HEK293 (cell line): ENCODE results near the gene MGST2.

Experiments used
- CTCF ChIA-PET: fragments of 350-600 bp; formaldehyde crosslinking; extraction: SDS; loops from one replicate; lab custom pipeline; 2021; ENCODE audit warnings: antibody characterized with exemption; lab: Yijun Ruan, JAX
- POLR2A ChIA-PET: fragments of 300-600 bp; formaldehyde crosslinking; extraction: SDS; loops from one replicate; lab custom pipeline; 2020; ENCODE audit warnings: antibody characterized with exemption, inconsistent platforms; lab: Yijun Ruan, JAX
- H3K27ac ChIP-seq: fragments of 200-500 bp; sonication (Bioruptor generic); 2 replicates; pipeline ENCODE4 v1.5.1; 2014; ENCODE audit warnings: low read depth, low read length, control low read depth, inconsistent platforms; ENCODE audit errors: extremely low read depth
- H3K36me3 ChIP-seq, 2 experiments: fragments of 200-500 bp in 1 of 2; sonication (Bioruptor generic) in 1 of 2; 1 replicate in 1 of 2; 2 replicates in 1 of 2; pipeline ENCODE4 v1.5.1; 2014 to 2017; ENCODE audit warnings: inconsistent platforms in 2 of 2, low read length in 2 of 2; ENCODE audit not compliant: control insufficient read depth in 2 of 2, insufficient read depth in 1 of 2
- H3K4me1 ChIP-seq: fragments of 200-500 bp; sonication (Bioruptor generic); 2 replicates; pipeline ENCODE4 v1.5.1; 2014; ENCODE audit warnings: mild to moderate bottlenecking, low read length, inconsistent platforms; ENCODE audit not compliant: control insufficient read depth, insufficient read depth
- H3K4me3 ChIP-seq: 2 replicates; pipeline ENCODE4 v1.5.1; 2011; ENCODE audit warnings: low read depth, mild to moderate bottlenecking, control low read depth, low read length, moderate library complexity
- H3K9me3 ChIP-seq: fragments of 200-500 bp; sonication (Bioruptor generic); 2 replicates; pipeline ENCODE4 v1.5.1; 2014; ENCODE audit warnings: low read depth, low read length, inconsistent platforms; ENCODE audit not compliant: control insufficient read depth, insufficient read depth
- FEZF1 ChIP-seq: fragments of 450-650 bp; formaldehyde crosslinking; IDR thresholded peaks from 2 replicates; pipeline ENCODE4 v1.5.1; 2016; ENCODE audit warnings: missing biosample characterization, missing genetic modification characterization
- HOXC10 ChIP-seq: sonication (generic); formaldehyde crosslinking; IDR thresholded peaks from 2 replicates; pipeline ENCODE4 v1.8.1; 2023; ENCODE audit warnings: mild to moderate bottlenecking, missing genetic modification reagents
- SCRT1 ChIP-seq: fragments of 450-650 bp; formaldehyde crosslinking; IDR thresholded peaks from 2 replicates; pipeline ENCODE4 v1.5.1; 2016; ENCODE audit warnings: missing biosample characterization, missing genetic modification characterization, borderline replicate concordance
- WT1 ChIP-seq: fragments of 450-650 bp; formaldehyde crosslinking; IDR thresholded peaks from 2 replicates; pipeline ENCODE4 v1.5.1; 2016; ENCODE audit warnings: missing biosample characterization, missing genetic modification characterization
- ZBTB1 ChIP-seq: fragments of 450-650 bp; formaldehyde crosslinking; IDR thresholded peaks from 2 replicates; pipeline ENCODE4 v1.5.1; 2016; ENCODE audit warnings: missing biosample characterization, missing genetic modification characterization
- ZBTB17 ChIP-seq: fragments of 450-650 bp; formaldehyde crosslinking; IDR thresholded peaks from 2 replicates; pipeline ENCODE4 v1.5.1; 2016; ENCODE audit warnings: missing biosample characterization, missing genetic modification characterization
- ZBTB44 ChIP-seq: fragments of 450-650 bp; IDR thresholded peaks from 2 replicates; pipeline ENCODE4 v1.5.1; 2018; ENCODE audit warnings: missing biosample characterization, mild to moderate bottlenecking, missing genetic modification characterization
- ZBTB8A ChIP-seq: fragments of 450-650 bp; formaldehyde crosslinking; IDR thresholded peaks from 2 replicates; pipeline ENCODE4 v1.5.1; 2016; ENCODE audit warnings: missing biosample characterization, missing genetic modification characterization
- ZNF10 ChIP-seq: fragments of 450-650 bp; formaldehyde crosslinking; IDR thresholded peaks from 2 replicates; pipeline ENCODE4 v1.5.1; 2017; ENCODE audit warnings: missing biosample characterization, missing genetic modification characterization
- ZNF138 ChIP-seq: fragments of 450-650 bp; formaldehyde crosslinking; IDR thresholded peaks from 2 replicates; pipeline ENCODE4 v1.5.1; 2016; ENCODE audit warnings: missing biosample characterization, missing genetic modification characterization, borderline replicate concordance
- ZNF23 ChIP-seq: fragments of 450-650 bp; formaldehyde crosslinking; IDR thresholded peaks from 2 replicates; pipeline ENCODE4 v1.5.1; 2016; ENCODE audit warnings: missing biosample characterization, missing genetic modification characterization, borderline replicate concordance
- ZNF248 ChIP-seq: fragments of 450-650 bp; formaldehyde crosslinking; IDR thresholded peaks from 2 replicates; pipeline ENCODE4 v1.5.1; 2017; ENCODE audit warnings: missing biosample characterization, missing genetic modification characterization
- ZNF26 ChIP-seq: fragments of 450-650 bp; formaldehyde crosslinking; IDR thresholded peaks from 2 replicates; pipeline ENCODE4 v1.5.1; 2016; ENCODE audit warnings: missing biosample characterization, missing genetic modification characterization
- ZNF302 ChIP-seq: fragments of 450-650 bp; formaldehyde crosslinking; IDR thresholded peaks from 2 replicates; pipeline ENCODE4 v1.5.1; 2016; ENCODE audit warnings: missing biosample characterization, missing genetic modification characterization, low read depth
- ZNF514 ChIP-seq: fragments of 450-650 bp; formaldehyde crosslinking; IDR thresholded peaks from 2 replicates; pipeline ENCODE4 v1.5.1; 2016; ENCODE audit warnings: missing biosample characterization, missing genetic modification characterization
- ZNF555 ChIP-seq: fragments of 450-650 bp; formaldehyde crosslinking; conservative IDR thresholded peaks from 2 replicates; pipeline ENCODE4 v1.5.1; 2017; ENCODE audit warnings: missing biosample characterization, mild to moderate bottlenecking, missing genetic modification characterization, inconsistent platforms
- ZNF626 ChIP-seq: fragments of 450-650 bp; sonication (Bioruptor Pico); formaldehyde crosslinking; IDR thresholded peaks from 2 replicates; pipeline ENCODE4 v1.5.1; 2018; ENCODE audit warnings: missing biosample characterization, missing genetic modification characterization, inconsistent platforms
- ZNF777 ChIP-seq: fragments of 450-650 bp; formaldehyde crosslinking; IDR thresholded peaks from 2 replicates; pipeline ENCODE4 v1.5.1; 2017; ENCODE audit warnings: missing biosample characterization, missing genetic modification characterization, borderline replicate concordance
- ZSCAN18 ChIP-seq: fragments of 450-650 bp; formaldehyde crosslinking; IDR thresholded peaks from 2 replicates; pipeline ENCODE4 v1.5.1; 2016; ENCODE audit warnings: missing biosample characterization, missing genetic modification characterization

MGST2 gene

GRCh38 chr4:139675651-139676050 lies 10.0 kb downstream of the MGST2 start (continued):
- TF ChIP-seq ZNF248 (tag by site-specific recombination) = no peak

GRCh38 chr4:139676365-139676764 lies 10.7 kb downstream of the MGST2 start:
- ChIA-PET CTCF (no interaction called here), POLR2A (no interaction called here)
- H3K36me3 ChIP-seq = peaks cover 0 to 28% of the 10 kb centered on the region in 2 experiments; a peak in 2 of 3 replicates
- H3K4me1 ChIP-seq = no peaks in the 10 kb centered on the region
- TF ChIP-seq ZBTB44 (tag by site-specific recombination) (no peak), SCRT1 (tag by site-specific recombination) (no peak), ZNF10 (peak; percentile 96), WT1 (no peak)
- H3K4me3 ChIP-seq = no peak overlapping the region
- H3K9me3 ChIP-seq = no peaks in the 10 kb centered on the region
- no peak overlapping the region for H3K27ac ChIP-seq

- Histone ChIP-seq H3K36me3 (peaks cover 0 to 24% of the 10 kb centered on the region in 2 experiments; a peak in 2 of 3 replicates), H3K4me3 (no peak overlapping the region), H3K27ac (no peak overlapping the region), H3K9me3 (no peaks in the 10 kb centered on the region), H3K4me1 (no peaks in the 10 kb centered on the region)
- TF ChIP-seq ZSCAN18 (tag by site-specific recombination) (no peak), ZBTB17 (tag by site-specific recombination) (0 out of 2 replicates have a peak, but pooled peaks have one; percentile 20), ZNF555 (tag by site-specific recombination) (no peak), ZBTB8A (tag by site-specific recombination) (no peak), ZNF23 (no peak), ZNF777 (tag by site-specific recombination) (no peak), ZNF26 (tag by site-specific recombination) (no peak), ZNF302 (tag by site-specific recombination) (no peak)
- ChIA-PET POLR2A (no interaction called here), CTCF (no interaction called here)
Measured at GRCh38 chr4:139676913-139677585, 11.4 kb downstream of the MGST2 start.

GRCh38 chr4:139682309-139682708 lies 16.7 kb downstream of the MGST2 start:
- ChIA-PET CTCF (interaction anchor here (0.7 kb wide), 1 partner anchor 13 kb away, joined by 3 read pairs; no protein-coding TSS in a partner anchor), POLR2A (no interaction called here)
- H3K27ac ChIP-seq = no peak overlapping the region
- no peak overlapping the region for H3K4me3 ChIP-seq
- no peak for TF ChIP-seq FEZF1 (tag by site-specific recombination)
- TF ChIP-seq ZNF138 = no peak
- TF ChIP-seq ZNF514 = no peak
- TF ChIP-seq WT1 = no peak
- TF ChIP-seq ZNF626 (tag by site-specific recombination) = no peak
- TF ChIP-seq HOXC10 (CRISPR knock-in tag) = no peak
- no peak for TF ChIP-seq ZBTB1 (tag by site-specific recombination)
- no peaks in the 10 kb centered on the region for H3K4me1 ChIP-seq
- H3K9me3 ChIP-seq = no peaks in the 10 kb centered on the region
- peaks cover 0 to 49% of the 10 kb centered on the region in 2 experiments; a peak in 1 of 3 replicates for H3K36me3 ChIP-seq
